GM23338 (cell line): Measurements from ENCODE around the gene RNF220. TPM values are rescaled to one million over a fixed set of nuclear protein-coding genes. Genes with fewer than 3 reads are reported as not detected.

Source experiments
- ATAC-seq: fragments of 200-7000 bp; cut with Tn5 transposase; 3 replicates; pipeline ENCODE4 v1.9.1; 2020
- DNase-seq: peaks from one replicate; pipeline ENCODE4 v3.0.0-alpha.2; 2015; ENCODE audit warnings: low spot score
- H2AFZ ChIP-seq: fragments of 200-600 bp; sonication (generic); 2 replicates; pipeline ENCODE4 v1.8.0; 2016; ENCODE audit warnings: antibody characterized with exemption, mild to moderate bottlenecking, moderate library complexity
- H3F3A ChIP-seq: fragments of 200-600 bp; sonication (generic); replicated peaks from 2 replicates; pipeline ENCODE4 v1.8.0; 2017; ENCODE audit warnings: antibody characterized with exemption, mixed run types, low read depth
- H3K27ac ChIP-seq: fragments of 200-600 bp; sonication (generic); 2 replicates; pipeline ENCODE4 v1.6.1; 2016; ENCODE audit warnings: low read depth
- H3K27me3 ChIP-seq: fragments of 200-600 bp; sonication (generic); 2 replicates; pipeline ENCODE4 v1.8.0; 2016; ENCODE audit warnings: mild to moderate bottlenecking, mixed run types, moderate library complexity; ENCODE audit not compliant: insufficient read depth
- H3K36me3 ChIP-seq: fragments of 200-600 bp; sonication (generic); 2 replicates; pipeline ENCODE4 v1.8.0; 2016; ENCODE audit warnings: mild to moderate bottlenecking; ENCODE audit not compliant: insufficient read depth
- H3K4me1 ChIP-seq: fragments of 200-600 bp; sonication (generic); 2 replicates; pipeline ENCODE4 v1.8.0; 2016; ENCODE audit warnings: mild to moderate bottlenecking, moderate library complexity; ENCODE audit not compliant: insufficient read depth
- H3K4me2 ChIP-seq: fragments of 200-600 bp; sonication (generic); 2 replicates; pipeline ENCODE4 v1.7.1; 2017; ENCODE audit warnings: mixed run types
- H3K4me3 ChIP-seq: fragments of 200-600 bp; sonication (generic); 2 replicates; pipeline ENCODE4 v1.6.1; 2016; ENCODE audit warnings: mixed run types
- H3K79me2 ChIP-seq: fragments of 200-600 bp; sonication (generic); replicated peaks from 2 replicates; pipeline ENCODE4 v1.8.0; 2017; ENCODE audit warnings: mild to moderate bottlenecking; ENCODE audit not compliant: insufficient read depth
- H3K9me2 ChIP-seq: fragments of 200-600 bp; sonication (generic); 2 replicates; pipeline ENCODE4 v1.8.0; 2017; ENCODE audit not compliant: insufficient read depth
- H4K20me1 ChIP-seq: fragments of 200-600 bp; sonication (generic); replicated peaks from 2 replicates; pipeline ENCODE4 v1.8.0; 2017; ENCODE audit warnings: mild to moderate bottlenecking; ENCODE audit not compliant: insufficient read depth
- H3K27ac Mint-ChIP-seq: 2 replicates; pipeline ENCODE4 v1.8.0; 2020; ENCODE audit warnings: inconsistent platforms, mild to moderate bottlenecking, moderate library complexity, mixed read lengths
- H3K27me3 Mint-ChIP-seq: 3 replicates; pipeline ENCODE4 v1.8.0; 2022; ENCODE audit warnings: low read depth, mild to moderate bottlenecking, moderate library complexity, mixed read lengths, inconsistent platforms; ENCODE audit not compliant: insufficient read depth, poor library complexity
- H3K36me3 Mint-ChIP-seq: 3 replicates; pipeline ENCODE4 v1.8.0; 2021; ENCODE audit warnings: low read depth, mild to moderate bottlenecking, inconsistent platforms, moderate library complexity, mixed read lengths
- H3K4me1 Mint-ChIP-seq: 3 replicates; pipeline ENCODE4 v1.8.0; 2020; ENCODE audit warnings: mild to moderate bottlenecking, inconsistent platforms, mixed read lengths
- H3K4me3 Mint-ChIP-seq: 3 replicates; pipeline ENCODE4 v1.8.0; 2021; ENCODE audit warnings: moderate library complexity, mild to moderate bottlenecking, inconsistent platforms, mixed read lengths
- H3K9me3 Mint-ChIP-seq: 3 replicates; pipeline ENCODE4 v1.8.0; 2020; ENCODE audit warnings: moderate library complexity, mild to moderate bottlenecking, inconsistent platforms, mixed read lengths
- CTCF ChIP-seq, 2 experiments: fragments of 200-600 bp in 1 of 2; sonication (generic) in 1 of 2; conservative IDR thresholded peaks; 2 replicates each; pipeline versions ENCODE4 v1.5.1 to v1.6.1; 2016 to 2017; ENCODE audit warnings: antibody characterized with exemption in 2 of 2, low read depth in 2 of 2, mild to moderate bottlenecking in 2 of 2, moderate library complexity in 1 of 2
- ETS1 ChIP-seq: IDR thresholded peaks from 2 replicates; pipeline ENCODE4 v1.6.1; 2016; ENCODE audit warnings: antibody characterized with exemption
- NANOG ChIP-seq: IDR thresholded peaks from 2 replicates; pipeline ENCODE4 v1.6.1; 2016; ENCODE audit warnings: antibody characterized with exemption, borderline replicate concordance
- REST ChIP-seq: IDR thresholded peaks from one replicate; pipeline ENCODE4 v1.6.1; 2018; ENCODE audit warnings: antibody characterized with exemption; ENCODE audit not compliant: unreplicated experiment
- ZNF114 ChIP-seq: fragments of 250-450 bp; sonication (Bioruptor Pico); IDR thresholded peaks from 2 replicates; pipeline ENCODE4 v1.5.0; 2020; ENCODE audit warnings: mild to moderate bottlenecking, moderate library complexity
- ZNF331 ChIP-seq: fragments of 250-450 bp; sonication (Bioruptor Pico); IDR thresholded peaks from 2 replicates; pipeline ENCODE4 v1.5.0; 2020; ENCODE audit warnings: low read depth, mild to moderate bottlenecking, moderate library complexity
- polyA plus RNA-seq: library from polyadenylated mRNA; unstranded; fragments of >200 nt; fragmentation: Nextera tagmentation; extraction: Ambion mirVana; gene quantifications from 2 replicates; pipeline ENCODE4 v1.2.1, GENCODE V29; 2016
- total RNA-seq: library from RNA; depleted of rRNA; stranded (reverse); fragments of >200 nt; shearing (Covaris generic); gene quantifications from 2 replicates; pipeline ENCODE4 v1.2.3, GENCODE V29; 2014

Gene RNF220
- total and polyA plus RNA-seq, 2 experiments from 2014 or later: 72.8 to 168 TPM

- Mint-ChIP-seq H3K27ac (peak overlapping the region; percentile 43), H3K36me3 (peaks cover 9% of the 10 kb centered on the region; the same call in 2 of the 3 replicates), H3K4me3 (no peak overlapping the region; the same call in 2 of the 3 replicates), H3K27me3 (peaks cover 9% of the 10 kb centered on the region), H3K4me1 (peaks cover 26% of the 10 kb centered on the region), H3K9me3 (no peaks in the 10 kb centered on the region)
- H3K27ac ChIP-seq: peak overlapping the region; percentile 93
- H3F3A ChIP-seq: peaks cover 37% of the 10 kb centered on the region; the same call in 1 of the 2 replicates
- ATAC-seq (peak; percentile 85), DNase-seq (peak; percentile 96)
- H4K20me1 ChIP-seq: no peaks in the 10 kb centered on the region
- H3K9me2 ChIP-seq: peaks cover 14% of the 10 kb centered on the region
- peak overlapping the region; percentile 89 for H3K4me2 ChIP-seq
- H3K79me2 ChIP-seq: peaks cover 23% of the 10 kb centered on the region
- H2AFZ ChIP-seq: no peak overlapping the region
- H3K4me3 ChIP-seq: peak overlapping the region; percentile 52
- peaks cover 60% of the 10 kb centered on the region for H3K4me1 ChIP-seq
- H3K36me3 ChIP-seq: 0 out of 2 replicates have a peak, but pooled peaks cover 9% of the 10 kb centered on the region
- H3K27me3 ChIP-seq: no peaks in the 10 kb centered on the region
- no peak for TF ChIP-seq REST
- 0 out of 2 replicates have a peak, but pooled peaks have one; percentile 22 for TF ChIP-seq ZNF114 (CRISPR knock-in tag)
- no peak for TF ChIP-seq ZNF331
- TF ChIP-seq CTCF (conservative IDR thresholded peaks at IDR 0.05; ENCODE audit: low read depth in 2 of 2): peak in 1 of 2 experiments; percentile 5; a peak in 2 of 4 replicates
- TF ChIP-seq ETS1: peak; percentile 64; the same call in 1 of the 2 replicates
- TF ChIP-seq NANOG: 0 out of 2 replicates have a peak, but pooled peaks have one; percentile 24
Observed at GRCh38 chr1:44523593-44524591, 118.8 kb downstream of the RNF220 start.
